HG03280 (cell line): ENCODE results near the gene ZNF827.

Experiments used
- ATAC-seq: cut with Tn5 transposase; IDR thresholded peaks from one replicate; pipeline ENCODE4 v1.9.1; 2021; ENCODE audit warnings: mild to moderate bottlenecking, moderate library complexity; ENCODE audit not compliant: unreplicated experiment

The ZNF827 gene

GRCh38 chr4:145804116-145804515 lies 134.5 kb downstream of the ZNF827 start:
- ATAC-seq = no peak

DNA sequence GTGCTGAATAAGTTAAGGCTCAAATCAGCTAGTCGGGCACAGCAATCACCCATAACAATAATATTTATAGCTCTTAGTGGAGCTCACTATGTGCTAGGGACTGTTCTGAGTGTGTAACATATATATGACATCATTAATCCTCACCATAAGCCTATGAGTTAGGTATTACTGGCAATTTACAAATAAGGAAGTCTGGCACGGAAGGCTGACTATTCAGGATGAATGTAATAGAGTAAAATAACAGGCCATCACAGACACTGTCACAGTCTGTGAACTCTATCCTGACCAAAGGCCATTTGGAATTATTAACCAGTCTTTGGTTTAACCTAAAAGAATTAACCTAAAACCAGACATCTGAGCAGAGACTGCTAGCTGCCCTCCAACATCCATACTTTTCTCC lies 139.4 kb downstream of the ZNF827 start:
- no peak for ATAC-seq

DNA sequence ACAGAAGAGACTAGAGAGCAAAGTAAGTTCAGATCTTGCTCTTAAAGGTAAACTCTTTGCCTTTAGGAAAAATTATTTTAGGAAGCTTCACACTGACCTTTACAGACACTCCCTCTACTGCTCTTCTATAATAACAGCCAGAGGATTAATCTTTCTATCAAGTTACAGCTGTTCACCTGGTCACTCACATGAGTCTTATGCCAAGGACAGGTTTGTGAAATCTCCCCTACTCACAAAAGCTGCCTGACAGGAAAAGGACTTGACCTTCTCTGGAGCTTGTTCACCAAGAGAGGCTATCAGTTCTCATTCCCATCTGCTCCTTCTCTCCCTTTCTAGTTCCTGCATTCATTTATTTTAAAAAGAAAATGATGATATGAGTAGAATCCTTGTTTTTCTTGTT lies 141.3 kb downstream of the ZNF827 start:
- no peak for ATAC-seq

- ATAC-seq = no peak
These were observed 142.3 kb downstream of the ZNF827 start for GRCh38 chr4:145796346-145796745.

- no peak for ATAC-seq
These were observed 143.1 kb downstream of the ZNF827 start for GRCh38 chr4:145795521-145795920.

DNA sequence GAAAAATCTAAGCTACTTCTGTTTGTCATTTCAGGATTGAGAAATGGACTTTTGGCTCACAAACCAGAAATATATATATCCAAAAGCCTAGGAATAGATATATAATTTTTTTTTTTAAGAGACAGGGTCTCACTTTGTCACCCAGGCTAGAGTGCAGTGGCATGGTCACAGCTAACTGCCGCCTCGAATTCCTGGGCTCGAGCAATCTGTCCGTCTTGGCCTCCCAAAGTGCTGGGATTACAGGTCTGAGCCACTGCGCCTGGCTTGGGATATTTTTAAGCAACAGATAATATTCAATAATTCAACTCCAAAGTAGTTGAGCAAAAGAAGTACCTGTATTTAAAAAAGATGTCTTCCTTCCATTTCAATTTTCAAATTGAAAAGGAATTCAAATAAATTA lies 146.2 kb downstream of the ZNF827 start:
- no peak for ATAC-seq

DNA sequence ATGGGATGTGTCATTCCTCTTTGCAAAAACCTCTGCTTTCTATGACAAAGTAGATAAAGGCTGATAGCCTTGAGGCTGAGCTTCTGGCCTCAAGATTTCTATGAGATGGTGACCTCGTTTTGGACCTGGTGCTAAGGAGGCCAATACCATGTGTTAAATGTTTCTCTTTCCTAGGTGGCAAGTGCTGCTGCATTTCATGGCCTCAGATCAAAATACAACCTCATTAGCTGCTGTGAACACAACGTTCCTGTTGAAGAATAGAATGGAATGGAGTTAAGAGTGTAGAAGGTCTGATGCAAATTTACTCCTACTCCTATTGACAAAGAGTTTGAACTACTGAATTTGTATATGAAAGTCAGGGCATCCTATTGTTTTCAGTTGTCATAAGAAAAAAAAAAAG lies 146.6 kb downstream of the ZNF827 start:
- ATAC-seq = no peak

DNA sequence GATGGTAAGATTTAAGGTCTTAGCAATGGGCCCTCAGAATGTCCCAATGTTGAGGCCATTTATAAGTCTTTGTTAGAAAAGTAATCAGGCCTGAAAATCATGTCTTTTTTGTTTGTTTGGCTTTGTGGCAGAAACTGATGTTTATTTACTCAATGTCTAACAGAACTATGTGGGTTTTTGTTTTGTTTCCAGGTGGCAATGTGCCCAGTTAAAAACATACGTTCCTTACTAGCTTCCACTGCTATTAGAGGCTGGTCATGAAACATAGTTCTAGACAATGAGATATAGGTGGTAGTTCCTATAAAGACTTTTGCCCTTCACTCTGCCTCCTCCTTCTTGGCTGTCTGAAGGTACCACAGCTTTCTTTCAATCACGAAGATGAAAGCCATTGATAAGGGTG lies 149.9 kb downstream of the ZNF827 start:
- ATAC-seq = no peak

DNA sequence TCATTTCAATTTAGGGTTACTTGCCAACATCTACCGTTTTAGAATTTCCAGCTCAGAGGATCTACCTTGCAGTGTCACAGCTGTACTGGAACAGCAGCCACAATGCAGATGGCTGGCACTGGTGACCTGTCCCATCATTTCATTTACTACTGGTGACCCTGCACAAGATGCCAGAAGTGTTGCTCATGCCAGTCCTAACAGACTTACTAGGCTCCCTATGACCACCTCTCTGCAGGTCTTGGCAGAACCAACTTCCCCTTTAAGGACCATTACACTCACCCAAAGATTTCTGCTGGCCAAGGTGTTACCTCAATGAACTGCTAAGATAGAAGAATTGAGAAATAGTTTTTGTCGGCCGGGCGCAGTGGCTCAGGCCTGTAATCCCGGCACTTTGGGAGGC lies 151.8 kb downstream of the ZNF827 start:
- ATAC-seq = no peak

GRCh38 chr4:145786261-145786660 lies 152.4 kb downstream of the ZNF827 start:
- no peak for ATAC-seq

DNA sequence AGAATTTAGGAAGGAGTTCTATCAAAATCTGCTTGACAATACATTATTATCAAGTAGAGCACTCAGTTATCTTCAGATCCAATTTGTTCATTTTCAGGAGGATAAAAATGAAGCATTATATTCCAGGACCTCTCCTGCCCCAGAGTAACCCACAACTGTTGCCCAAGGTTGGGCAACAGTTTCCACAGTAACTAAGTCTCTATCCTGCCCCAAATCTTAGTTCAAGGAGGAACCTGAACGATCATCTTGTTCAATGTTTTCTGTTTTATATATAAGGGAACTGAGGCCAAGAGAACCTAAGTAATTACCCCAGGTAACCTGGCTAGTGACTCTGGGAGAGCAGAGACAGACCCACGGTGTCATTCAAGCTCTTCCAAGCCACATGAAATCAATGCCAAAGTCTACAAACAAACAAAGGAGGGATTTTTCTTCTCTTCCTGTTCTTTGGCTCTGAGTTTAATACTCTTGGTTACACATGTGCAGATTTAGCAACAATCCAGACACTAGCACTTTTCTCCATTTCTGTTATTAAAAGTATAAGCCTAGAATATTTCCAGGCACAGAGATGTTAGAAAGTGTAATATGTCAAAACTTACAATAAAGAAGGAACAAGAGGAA lies 153.1 kb downstream of the ZNF827 start:
- ATAC-seq = no peak

- ATAC-seq = no peak
These were observed 154.6 kb downstream of the ZNF827 start for GRCh38 chr4:145784036-145784435.

DNA sequence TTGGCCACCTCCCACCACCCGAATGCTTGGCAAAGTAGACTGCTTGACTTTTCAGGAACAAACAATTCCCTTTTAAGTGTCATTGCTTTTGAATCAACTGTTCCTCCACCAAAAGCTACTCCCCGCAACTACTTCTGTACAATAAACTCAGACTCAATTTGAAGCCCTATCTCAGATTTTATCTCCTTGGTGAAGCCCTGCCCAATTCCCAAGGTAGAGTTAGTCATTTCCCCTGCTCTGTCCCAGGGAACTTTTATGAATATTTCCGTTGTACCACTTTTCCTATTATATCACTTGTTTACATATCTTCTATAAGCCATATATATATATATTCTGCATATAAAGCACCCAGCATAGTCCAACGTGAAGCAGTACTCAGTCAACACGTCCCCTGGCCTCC lies 155.9 kb downstream of the ZNF827 start:
- ATAC-seq = no peak

- ATAC-seq = no peak
These were observed 157.3 kb downstream of the ZNF827 start for GRCh38 chr4:145781351-145781750.

GRCh38 chr4:145779319-145779801 lies 159.3 kb downstream of the ZNF827 start:
- ATAC-seq = no peak

- no peak for ATAC-seq
These were observed 162.4 kb downstream of the ZNF827 start for GRCh38 chr4:145776208-145776607.

GRCh38 chr4:145775406-145775805 lies 163.2 kb downstream of the ZNF827 start:
- no peak for ATAC-seq

DNA sequence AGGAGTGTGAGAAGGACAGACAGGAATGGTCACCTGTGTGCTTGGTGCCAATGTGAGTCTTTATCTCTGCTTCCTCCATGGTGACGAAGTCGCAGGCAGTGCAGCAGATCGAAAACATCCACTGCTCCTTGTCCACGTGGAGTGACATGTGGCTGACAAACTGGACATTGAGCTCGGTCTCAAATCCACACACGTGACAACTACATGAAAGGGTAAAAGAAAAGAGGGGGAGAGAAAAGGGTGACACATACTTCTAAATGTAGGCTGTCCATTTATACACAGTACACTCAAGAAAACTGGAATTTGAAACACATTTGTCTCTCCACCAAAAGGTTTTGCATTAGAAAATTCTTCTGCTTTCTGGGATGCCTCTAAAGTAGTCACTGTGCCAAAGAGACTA lies 164.2 kb downstream of the ZNF827 start:
- ATAC-seq = no peak

DNA sequence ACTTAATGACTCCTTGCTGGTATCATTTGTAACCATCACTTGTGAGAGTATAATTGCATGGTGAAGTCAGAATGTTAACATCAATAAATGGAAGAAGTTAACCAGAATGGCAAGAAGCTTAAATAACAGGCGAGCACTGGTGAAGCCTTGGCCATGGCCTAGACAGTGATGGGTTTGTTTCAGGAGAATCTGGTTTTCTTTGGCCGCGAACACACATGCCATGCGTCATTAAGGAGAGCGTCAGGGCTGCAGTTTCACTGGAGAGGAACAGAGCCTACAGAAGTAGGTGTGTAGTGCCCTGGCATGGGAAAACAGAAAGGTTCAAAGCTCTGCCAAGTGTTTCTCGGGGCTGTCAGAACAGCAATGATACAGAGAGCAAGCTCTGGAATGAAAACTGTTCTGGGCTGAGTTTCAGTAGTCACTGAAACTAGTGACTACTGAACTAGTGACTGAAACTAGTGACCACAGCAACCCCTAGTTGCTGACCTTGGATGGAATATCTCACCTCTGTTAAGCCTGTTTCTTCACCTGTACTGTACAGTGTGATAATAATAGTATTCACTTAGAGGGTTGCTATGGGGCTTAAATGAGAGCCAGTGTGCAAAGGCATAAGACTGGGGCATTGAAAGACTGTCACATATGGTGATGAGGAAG lies 164.9 kb downstream of the ZNF827 start:
- ATAC-seq = peak; percentile 96

- ATAC-seq = no peak
These were observed 166.3 kb downstream of the ZNF827 start for GRCh38 chr4:145772347-145772746.

GRCh38 chr4:145770124-145770523 lies 168.5 kb downstream of the ZNF827 start:
- ATAC-seq = no peak

GRCh38 chr4:145769450-145770037 lies 169.1 kb downstream of the ZNF827 start:
- ATAC-seq = no peak
